Right lobe of liver (tissue), 4 donors: ENCODE measurements around the gene RNF182.

Experiments used
- CTCF ChIP-seq, 4 donors: fragments of 200-600 bp in 3 of 4; fragments of 450-650 bp in 1 of 4; IDR thresholded peaks; one replicate each; pipeline versions ENCODE4 v1.5.1 to v1.8.0; 2016 to 2022; ENCODE audit warnings: antibody characterized with exemption in 4 of 4, mild to moderate bottlenecking in 2 of 4
- POLR2A ChIP-seq: fragments of 450-650 bp; IDR thresholded peaks from one replicate; pipeline ENCODE4 v1.6.1; 2017; ENCODE audit warnings: antibody characterized with exemption, mild to moderate bottlenecking
- donor health status: DM: no; HTN: no; CAD: no.
- donor health status: DM: no; HTN: no; CAD: no.
- donor health status: DM: no; HTN: yes; CAD: no.

GRCh38 chr6:13989496-13990144 lies 64.9 kb downstream of the RNF182 start:
- TF ChIP-seq CTCF (IDR thresholded peaks at IDR 0.05), result no peak
- TF ChIP-seq POLR2A, result no peak
